Gastrocnemius medialis (tissue), 4 donors: ENCODE results near the gene TEX54.

ENCODE experiments used
- CTCF ChIP-seq, 5 experiments: fragments of 450-650 bp in 3 of 5; fragments of 200-600 bp in 2 of 5; sonication (generic) in 2 of 5; IDR thresholded peaks in 4 of 5; conservative IDR thresholded peaks in 1 of 5; 1 replicate in 4 of 5; 2 replicates in 1 of 5; pipeline ENCODE4 v1.5.1; 2016 to 2019; ENCODE audit warnings: antibody characterized with exemption in 5 of 5, mild to moderate bottlenecking in 3 of 5, moderate library complexity in 3 of 5
- POLR2A ChIP-seq, 2 donors: fragments of 450-650 bp; IDR thresholded peaks; one replicate each; pipeline ENCODE4 v1.6.1; 2017; ENCODE audit warnings: antibody characterized with exemption in 2 of 2, mild to moderate bottlenecking in 2 of 2, moderate library complexity in 2 of 2

DNA sequence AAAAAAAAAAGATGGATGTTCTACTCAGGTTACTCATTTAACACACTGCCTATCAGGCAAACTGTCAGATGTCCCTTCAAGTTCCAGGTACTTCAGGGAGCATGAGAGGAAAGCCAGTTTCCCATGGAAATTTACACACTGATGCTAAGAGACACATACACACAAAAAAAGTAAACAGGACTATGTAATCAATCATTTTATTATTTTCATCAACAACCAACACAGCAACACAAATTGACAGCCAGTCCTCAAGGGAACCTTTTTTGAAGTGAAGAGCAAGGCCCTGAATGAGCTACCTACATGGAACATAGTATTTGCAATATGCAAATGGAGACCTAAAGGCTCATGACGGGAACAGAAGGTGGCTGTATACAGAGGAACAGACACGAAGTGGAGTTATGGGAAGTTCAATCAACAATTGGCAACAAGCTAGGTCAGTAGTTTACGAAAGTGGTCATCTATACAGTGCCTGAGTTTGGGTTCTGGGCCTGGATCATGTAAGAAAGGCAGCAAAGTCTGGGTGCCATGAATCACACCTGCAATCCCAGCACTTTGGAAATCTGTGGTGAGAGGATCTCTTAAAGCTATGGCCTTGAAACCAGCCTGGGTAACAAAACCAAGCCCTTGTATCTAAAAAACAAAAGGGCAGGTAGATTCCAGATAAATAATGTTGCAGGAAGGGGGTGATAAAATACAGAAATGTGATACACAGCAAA, 19.3 kb upstream of the TEX54 start:
- TF ChIP-seq CTCF (IDR thresholded peaks at IDR 0.05 in 4 of 5, conservative IDR thresholded peaks at IDR 0.05 in 1 of 5) (no peak), POLR2A (IDR thresholded peaks at IDR 0.05) (no peak)
